Duodenal mucosa (tissue), 2 donors: ENCODE data around the gene DLG2.

Experiments used
- H3K27ac ChIP-seq: one replicate; pipeline ENCODE4 v1.7.0; 2013; ENCODE audit warnings: low read depth, low read length
- H3K27me3 ChIP-seq, 2 donors: one replicate each; pipeline ENCODE4 v1.7.0; 2013; ENCODE audit warnings: low read length in 2 of 2, control low read depth in 1 of 2; ENCODE audit not compliant: insufficient read depth in 2 of 2, control insufficient read depth in 1 of 2
- H3K36me3 ChIP-seq, 2 donors: one replicate each; pipeline ENCODE4 v1.7.0; 2013; ENCODE audit warnings: low read length in 2 of 2, control low read depth in 1 of 2; ENCODE audit not compliant: insufficient read depth in 2 of 2, control insufficient read depth in 1 of 2
- H3K4me1 ChIP-seq, 2 donors: one replicate each; pipeline ENCODE4 v1.7.0; 2013; ENCODE audit warnings: low read length in 2 of 2, control low read depth in 1 of 2; ENCODE audit not compliant: insufficient read depth in 2 of 2, control insufficient read depth in 1 of 2
- H3K4me3 ChIP-seq, 2 donors: one replicate each; pipeline ENCODE4 v1.7.0; 2013; ENCODE audit warnings: low read length in 2 of 2, low read depth in 1 of 2
- H3K9ac ChIP-seq, 2 donors: one replicate each; pipeline ENCODE4 v1.7.0; 2013; ENCODE audit warnings: low read length in 2 of 2, low read depth in 1 of 2
- H3K9me3 ChIP-seq, 2 donors: one replicate each; pipeline ENCODE4 v1.7.0; 2013; ENCODE audit warnings: low read length in 2 of 2, control low read depth in 1 of 2; ENCODE audit not compliant: control insufficient read depth in 1 of 2

Gene DLG2

DNA sequence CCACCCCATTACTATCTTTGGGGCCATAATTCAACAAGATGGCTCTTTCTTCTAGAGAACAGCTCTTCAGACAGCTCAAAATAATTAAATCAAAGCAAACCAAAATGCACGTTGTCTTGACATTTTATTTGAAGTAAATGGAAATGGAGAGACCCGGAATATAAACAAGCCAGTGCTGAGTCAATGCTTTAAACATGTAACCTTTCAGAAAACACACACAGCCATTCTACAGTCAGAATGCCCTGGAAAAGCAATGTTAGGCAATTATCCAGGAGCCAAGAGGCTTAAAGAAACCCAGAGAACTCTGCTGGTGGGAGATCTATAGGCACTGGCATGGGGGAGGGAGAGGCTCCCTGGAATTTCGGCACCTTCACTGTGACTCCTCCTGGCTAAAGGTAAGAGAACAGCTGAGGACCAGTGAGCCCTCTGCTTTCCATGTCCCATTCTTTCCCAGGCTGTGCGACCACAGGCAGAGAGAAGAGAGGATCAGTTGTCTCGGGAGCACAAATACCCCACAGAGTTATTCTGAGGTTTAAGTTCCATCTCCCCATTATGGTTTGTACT, 2086.9 kb downstream of the DLG2 start:
- no peak overlapping the region for H3K27ac ChIP-seq
- peaks cover 13 to 18% of the 10 kb centered on the region in 2 donors for H3K4me1 ChIP-seq
- H3K4me3 ChIP-seq: no peak overlapping the region
- no peaks in the 10 kb centered on the region for H3K36me3 ChIP-seq
- H3K27me3 ChIP-seq: no peaks in the 10 kb centered on the region
- no peaks in the 10 kb centered on the region for H3K9me3 ChIP-seq
- no peak overlapping the region for H3K9ac ChIP-seq

DNA sequence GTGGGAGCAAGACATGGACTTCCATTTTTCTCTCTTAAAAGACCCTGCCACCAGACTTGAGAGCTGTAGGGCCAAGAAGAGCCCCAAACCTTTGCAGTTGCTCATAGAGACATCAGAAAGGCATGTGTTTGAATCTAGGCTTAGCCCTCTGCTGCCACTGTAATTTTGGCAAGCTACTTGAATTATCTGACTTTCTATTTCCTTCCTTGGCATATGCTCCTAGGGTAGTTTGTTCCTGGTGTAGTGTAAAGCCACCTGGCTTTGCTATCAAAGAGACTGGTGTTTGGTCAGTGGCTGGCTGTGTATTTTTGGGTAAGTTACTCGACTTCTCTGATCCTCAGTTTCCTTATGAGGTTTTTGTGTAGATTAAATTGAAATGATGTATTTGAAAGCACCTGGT, 2088.9 kb downstream of the DLG2 start:
- Histone ChIP-seq H3K36me3 (no peaks in the 10 kb centered on the region), H3K27ac (no peak overlapping the region), H3K9me3 (no peaks in the 10 kb centered on the region), H3K4me1 (peaks cover 0 to under 1% of the 10 kb centered on the region in 2 donors), H3K9ac (no peak overlapping the region), H3K4me3 (no peak overlapping the region), H3K27me3 (no peaks in the 10 kb centered on the region)

DNA sequence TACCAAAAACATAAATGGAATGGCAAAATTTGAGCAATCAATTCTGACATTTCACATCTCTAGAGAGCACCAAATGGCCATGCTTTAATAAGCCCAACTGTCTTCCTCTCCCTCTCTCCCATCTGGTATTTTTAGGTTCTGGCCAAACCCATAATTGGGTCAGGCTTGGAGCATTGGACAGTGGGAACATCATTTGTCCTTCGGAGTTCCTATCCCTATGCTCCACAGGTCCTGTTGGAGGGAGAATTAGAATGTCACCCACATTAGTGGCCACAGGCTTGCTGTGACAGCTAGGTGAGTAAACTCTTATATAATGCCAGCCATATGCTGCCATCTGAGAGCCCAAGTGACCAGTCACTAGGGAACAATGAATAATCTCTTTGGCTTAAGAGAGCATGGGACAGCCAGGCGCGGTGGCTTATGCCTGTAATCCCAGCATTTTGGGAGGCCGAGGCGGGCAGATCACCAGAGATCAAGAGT, 2090.0 kb downstream of the DLG2 start:
- no peak overlapping the region for H3K4me3 ChIP-seq
- H3K4me1 ChIP-seq: no peaks in the 10 kb centered on the region
- no peak overlapping the region for H3K27ac ChIP-seq
- no peaks in the 10 kb centered on the region for H3K27me3 ChIP-seq
- H3K36me3 ChIP-seq: no peaks in the 10 kb centered on the region
- no peaks in the 10 kb centered on the region for H3K9me3 ChIP-seq
- no peak overlapping the region for H3K9ac ChIP-seq

DNA sequence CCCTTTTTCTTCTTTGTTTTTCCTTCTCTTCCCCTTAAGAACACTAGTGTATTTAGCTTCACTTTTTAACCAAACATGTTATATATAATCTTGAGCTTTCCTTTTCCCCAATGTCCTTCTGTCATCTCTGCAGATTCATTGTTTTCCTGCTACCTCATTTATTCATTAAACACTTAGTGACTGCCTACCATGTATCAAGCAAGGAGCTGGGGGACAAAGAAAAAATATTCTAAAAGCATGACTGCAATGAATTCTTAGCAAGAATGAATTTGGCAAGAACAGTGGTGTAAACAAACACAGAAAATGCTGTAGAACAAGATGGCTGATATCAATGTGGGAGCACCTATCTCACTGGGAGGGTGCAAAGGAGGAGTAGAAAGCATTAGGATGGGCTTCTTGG, 2094.0 kb downstream of the DLG2 start:
- no peak overlapping the region for H3K4me3 ChIP-seq
- no peaks in the 10 kb centered on the region for H3K36me3 ChIP-seq
- H3K27ac ChIP-seq: no peak overlapping the region
- no peaks in the 10 kb centered on the region for H3K9me3 ChIP-seq
- no peaks in the 10 kb centered on the region for H3K27me3 ChIP-seq
- no peak overlapping the region for H3K9ac ChIP-seq
- H3K4me1 ChIP-seq: no peaks in the 10 kb centered on the region

DNA sequence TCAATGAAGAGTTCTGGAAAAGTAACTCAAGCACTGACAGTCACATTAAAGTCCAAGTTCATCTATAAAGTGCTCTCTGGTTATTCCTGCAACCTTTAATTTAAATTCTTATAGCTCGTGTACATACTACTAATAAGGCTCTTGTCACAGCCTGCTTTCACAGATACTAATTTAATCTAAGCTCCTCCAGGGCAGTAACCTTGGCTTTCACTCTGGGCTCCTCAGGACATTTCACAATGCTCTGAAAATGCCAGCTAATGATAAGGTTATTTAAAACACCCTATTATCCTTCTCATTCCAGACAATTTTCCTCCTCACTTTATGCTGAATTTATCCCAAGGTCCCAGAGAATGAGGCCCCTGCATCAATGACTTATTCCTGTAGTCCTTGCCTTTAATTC, 2098.3 kb downstream of the DLG2 start:
- H3K9ac ChIP-seq: no peak overlapping the region
- H3K36me3 ChIP-seq: no peaks in the 10 kb centered on the region
- no peaks in the 10 kb centered on the region for H3K9me3 ChIP-seq
- H3K27me3 ChIP-seq: no peaks in the 10 kb centered on the region
- H3K4me1 ChIP-seq: no peaks in the 10 kb centered on the region
- H3K27ac ChIP-seq: no peak overlapping the region
- H3K4me3 ChIP-seq: no peak overlapping the region

DNA sequence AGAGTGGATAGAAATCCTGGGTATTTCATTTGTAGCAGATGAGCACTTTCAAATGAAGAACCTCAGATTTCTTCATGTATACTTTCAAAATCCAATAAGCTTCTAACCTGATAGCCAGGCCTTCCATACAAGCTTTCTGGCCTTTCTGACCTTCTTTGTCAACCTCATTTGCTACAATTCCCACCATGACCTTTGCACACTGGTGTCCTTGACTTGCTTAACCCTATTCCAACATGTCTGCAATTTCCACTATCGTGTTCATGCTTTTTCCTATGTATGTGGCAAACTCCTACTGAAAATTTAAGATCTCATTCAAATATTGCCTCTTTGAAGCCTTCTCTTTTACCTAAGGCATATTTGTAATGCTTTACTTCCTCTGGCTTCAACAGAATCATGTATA, 2098.9 kb downstream of the DLG2 start:
- no peak overlapping the region for H3K9ac ChIP-seq
- no peaks in the 10 kb centered on the region for H3K27me3 ChIP-seq
- no peaks in the 10 kb centered on the region for H3K4me1 ChIP-seq
- H3K36me3 ChIP-seq: no peaks in the 10 kb centered on the region
- no peak overlapping the region for H3K4me3 ChIP-seq
- H3K9me3 ChIP-seq: no peaks in the 10 kb centered on the region
- H3K27ac ChIP-seq: no peak overlapping the region

DNA sequence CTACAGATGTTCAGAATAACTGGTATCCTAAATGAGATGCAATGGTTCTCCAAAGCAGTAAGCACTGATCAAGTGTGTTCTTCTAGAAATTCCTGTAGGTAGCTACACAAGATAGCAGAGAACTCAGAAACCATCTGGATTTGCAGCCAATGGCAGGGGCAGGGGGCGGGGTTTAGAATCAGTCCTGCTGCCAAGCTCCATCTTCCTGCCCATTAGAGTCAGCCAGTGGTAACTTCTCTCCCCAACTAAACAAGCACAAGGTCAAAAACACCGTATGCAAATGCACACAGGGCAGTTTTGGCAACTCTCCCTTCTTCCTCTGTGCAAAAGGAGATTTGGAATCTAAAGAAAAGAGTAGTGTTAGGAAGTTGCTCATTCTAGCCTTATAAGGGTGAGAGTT, 2103.5 kb downstream of the DLG2 start:
- Histone ChIP-seq H3K36me3 (no peaks in the 10 kb centered on the region), H3K9ac (no peak overlapping the region), H3K27me3 (no peaks in the 10 kb centered on the region), H3K4me1 (no peaks in the 10 kb centered on the region), H3K4me3 (no peak overlapping the region), H3K9me3 (no peaks in the 10 kb centered on the region), H3K27ac (no peak overlapping the region)

DNA sequence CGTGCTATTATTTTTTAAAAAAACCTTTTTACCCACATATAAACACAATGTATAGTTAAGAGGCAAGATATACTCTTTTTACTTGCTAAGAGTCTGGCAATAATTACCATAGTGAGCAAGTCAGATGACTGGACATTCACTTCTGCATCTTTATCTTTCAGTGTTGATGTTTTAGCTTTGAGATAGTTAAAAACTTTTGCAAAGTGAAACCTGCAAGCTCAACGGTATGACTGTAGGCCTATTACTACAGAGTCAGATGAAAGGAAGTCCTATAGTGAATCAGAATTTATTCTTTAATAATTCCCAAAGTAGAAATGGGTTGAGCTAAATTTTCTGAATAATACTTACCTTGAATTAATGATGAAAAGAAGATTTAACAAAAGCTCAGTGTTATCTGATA, 2104.2 kb downstream of the DLG2 start:
- Histone ChIP-seq H3K27ac (no peak overlapping the region), H3K27me3 (no peaks in the 10 kb centered on the region), H3K4me1 (no peaks in the 10 kb centered on the region), H3K36me3 (no peaks in the 10 kb centered on the region), H3K9ac (no peak overlapping the region), H3K4me3 (no peak overlapping the region), H3K9me3 (no peaks in the 10 kb centered on the region)

DNA sequence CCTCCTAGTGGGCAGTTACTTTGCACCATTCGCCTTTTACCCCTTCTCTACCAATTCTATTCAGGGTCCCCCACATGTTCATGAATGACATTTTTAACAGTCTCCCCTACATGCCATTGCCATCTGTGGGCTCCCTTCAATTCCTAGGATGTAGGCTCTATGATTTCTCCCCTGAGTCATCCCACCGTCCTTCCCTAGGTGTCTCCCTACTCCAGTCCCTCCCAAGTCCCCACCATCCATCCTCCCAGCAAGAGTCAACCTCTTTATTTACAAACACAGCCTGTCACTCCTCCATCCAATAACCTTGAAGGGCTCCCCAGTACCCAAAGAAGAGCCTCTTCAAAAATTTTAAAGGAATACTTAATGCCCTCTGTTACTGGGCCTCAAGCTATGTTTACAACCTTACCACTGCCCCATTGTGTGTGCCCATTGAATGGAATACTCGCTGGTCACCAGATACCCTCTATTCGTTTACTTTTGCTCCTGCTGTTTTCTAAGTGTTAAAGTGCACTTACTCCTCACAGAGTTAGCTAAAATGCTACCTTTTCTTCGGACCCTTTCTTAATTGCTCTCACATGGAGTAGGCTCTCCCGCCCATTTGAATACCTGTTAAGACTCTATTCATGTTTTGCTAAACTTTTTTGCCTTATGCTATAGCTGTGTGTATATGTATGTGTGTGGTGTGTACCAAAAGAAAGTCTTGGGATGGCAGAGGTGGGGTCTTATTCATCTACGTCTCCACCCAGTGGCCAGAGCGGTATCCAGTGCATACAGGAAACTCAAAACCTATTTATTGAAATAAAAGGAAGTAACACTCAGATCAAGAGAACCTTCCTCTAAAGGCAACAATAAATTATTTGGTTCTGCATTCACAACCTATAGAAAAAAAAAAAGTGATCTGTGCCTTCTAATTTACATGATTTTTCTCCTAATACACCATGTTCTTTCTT, 2105.2 kb downstream of the DLG2 start:
- H3K27ac ChIP-seq: no peak overlapping the region
- H3K36me3 ChIP-seq: no peaks in the 10 kb centered on the region
- H3K4me1 ChIP-seq: no peaks in the 10 kb centered on the region
- H3K27me3 ChIP-seq: no peaks in the 10 kb centered on the region
- no peak overlapping the region for H3K4me3 ChIP-seq
- no peaks in the 10 kb centered on the region for H3K9me3 ChIP-seq
- H3K9ac ChIP-seq: no peak overlapping the region

DNA sequence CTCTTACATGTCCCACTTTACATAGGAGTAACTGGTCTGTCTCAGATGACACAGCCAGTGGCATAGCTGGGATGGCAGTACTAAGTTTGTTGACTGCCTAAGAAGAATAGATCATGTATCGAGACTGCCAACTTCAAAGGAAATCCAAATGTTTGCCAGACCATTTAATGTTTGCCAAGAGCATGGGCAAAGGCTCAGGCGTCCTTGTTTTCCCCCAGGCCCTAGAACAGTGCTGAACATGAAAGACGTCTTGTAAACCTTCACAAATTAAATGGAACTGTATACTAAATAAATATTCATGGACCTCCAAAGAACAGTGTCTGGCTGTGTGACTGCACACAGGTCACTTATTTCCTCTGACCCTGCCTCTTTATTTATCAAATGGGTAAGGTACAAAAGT, 2106.3 kb downstream of the DLG2 start:
- Histone ChIP-seq H3K27ac (no peak overlapping the region), H3K4me3 (no peak overlapping the region), H3K9me3 (no peaks in the 10 kb centered on the region), H3K27me3 (no peaks in the 10 kb centered on the region), H3K4me1 (no peaks in the 10 kb centered on the region), H3K9ac (no peak overlapping the region), H3K36me3 (no peaks in the 10 kb centered on the region)
